Gastrocnemius medialis (tissue), 4 donors: ENCODE results near the gene MEGF10.
"Not testable (repeated sequence)": the region's sequence is repeated elsewhere in the genome, so short reads cannot be mapped to it uniquely, and the experiment has no call there.

ENCODE experiments used
- CTCF ChIP-seq, 5 experiments: fragments of 450-650 bp in 3 of 5; fragments of 200-600 bp in 2 of 5; sonication (generic) in 2 of 5; IDR thresholded peaks in 4 of 5; conservative IDR thresholded peaks in 1 of 5; 1 replicate in 4 of 5; 2 replicates in 1 of 5; pipeline ENCODE4 v1.5.1; 2016 to 2019; ENCODE audit warnings: antibody characterized with exemption in 5 of 5, mild to moderate bottlenecking in 3 of 5, moderate library complexity in 3 of 5
- POLR2A ChIP-seq, 2 donors: fragments of 450-650 bp; IDR thresholded peaks; one replicate each; pipeline ENCODE4 v1.6.1; 2017; ENCODE audit warnings: antibody characterized with exemption in 2 of 2, mild to moderate bottlenecking in 2 of 2, moderate library complexity in 2 of 2

- TF ChIP-seq CTCF (IDR thresholded peaks at IDR 0.05 in 4 of 5, conservative IDR thresholded peaks at IDR 0.05 in 1 of 5); POLR2A (IDR thresholded peaks at IDR 0.05): not testable (repeated sequence)
Measured at GRCh38 chr5:127270713-127271112, 19.9 kb upstream of the MEGF10 start.
